OCI-LY1 (cell line): ENCODE data around the gene ITGA7.

Experiments
- CTCF ChIP-seq: fragments of 200-600 bp; sonication (generic), shearing (Covaris generic); IDR thresholded peaks from 2 replicates; pipeline ENCODE4 v1.5.1; 2017; ENCODE audit warnings: mild to moderate bottlenecking, antibody characterized with exemption, low read length, moderate library complexity, mixed read lengths
- EZH2 ChIP-seq: fragments of 200-600 bp; sonication (generic), shearing (Covaris generic); IDR thresholded peaks from 2 replicates; pipeline ENCODE4 v1.8.0; 2017; ENCODE audit warnings: borderline replicate concordance, mixed run types, mild to moderate bottlenecking, antibody characterized with exemption, low read length, moderate library complexity, mixed read lengths

GRCh38 chr12:55688716-55689655, 18.7 kb downstream of the ITGA7 start:
- TF ChIP-seq CTCF (no peak), EZH2 (no peak)
